GM21381 (cell line): ENCODE data around the gene TRNP1.

Experiments
- ATAC-seq: cut with Tn5 transposase; IDR thresholded peaks from one replicate; pipeline ENCODE4 v1.9.1; 2021; ENCODE audit warnings: mild to moderate bottlenecking, moderate library complexity; ENCODE audit not compliant: unreplicated experiment

TRNP1 gene

GRCh38 chr1:27000817-27001460 lies 7.4 kb downstream of the TRNP1 start:
- ATAC-seq, result no peak

- ATAC-seq, result no peak
These were observed 8.3 kb downstream of the TRNP1 start for GRCh38 chr1:27001570-27002360.

- ATAC-seq, result no peak
These were observed 10.4 kb downstream of the TRNP1 start for GRCh38 chr1:27003745-27004470.

- ATAC-seq, result no peak
These were observed 11.1 kb downstream of the TRNP1 start for GRCh38 chr1:27004471-27005165.

GRCh38 chr1:27005166-27005530 lies 11.7 kb downstream of the TRNP1 start:
- no peak for ATAC-seq

GRCh38 chr1:27005648-27006496 lies 12.4 kb downstream of the TRNP1 start:
- ATAC-seq, result no peak

- ATAC-seq, result no peak
These were observed 13.2 kb downstream of the TRNP1 start for GRCh38 chr1:27006683-27007082.

- no peak for ATAC-seq
These were observed 14.6 kb downstream of the TRNP1 start for GRCh38 chr1:27007909-27008582.

GRCh38 chr1:27009601-27010197 lies 16.2 kb downstream of the TRNP1 start:
- ATAC-seq, result no peak

- no peak for ATAC-seq
These were observed 16.9 kb downstream of the TRNP1 start for GRCh38 chr1:27010226-27010994.

GRCh38 chr1:27011058-27011764 lies 17.7 kb downstream of the TRNP1 start:
- ATAC-seq, result no peak

- ATAC-seq, result no peak
These were observed 18.6 kb downstream of the TRNP1 start for GRCh38 chr1:27011976-27012563.

- ATAC-seq, result no peak
These were observed 21.8 kb downstream of the TRNP1 start for GRCh38 chr1:27015260-27015659.

GRCh38 chr1:27016376-27016775 lies 22.9 kb downstream of the TRNP1 start:
- ATAC-seq, result no peak

GRCh38 chr1:27017207-27017606 lies 23.7 kb downstream of the TRNP1 start:
- ATAC-seq, result no peak

GRCh38 chr1:27018316-27018715 lies 24.8 kb downstream of the TRNP1 start:
- ATAC-seq, result no peak

GRCh38 chr1:27021354-27022031 lies 28.0 kb downstream of the TRNP1 start:
- ATAC-seq, result no peak
